ENCODE data around the gene WDR46. TPM values are rescaled to one million over a fixed set of nuclear protein-coding genes. Genes with fewer than 3 reads are reported as not detected.

The WDR46 gene
- total RNA-seq, 3 donors from 2014 or later = 48.2 to 75.1 (median 58.8) TPM

- no peak overlapping the region for H3K4me3 ChIP-seq
- peaks cover 0 to 6% of the 10 kb centered on the region in 2 donors for H3K4me1 ChIP-seq
- intact Hi-C loops (cut with DNase I; ENCODE audit: low total_unique reads) = no loop called here
- no peaks in the 10 kb centered on the region for H3K27me3 ChIP-seq
- DNase-seq (ENCODE audit: low spot score in 2 of 2) = no peak
- TF ChIP-seq POLR2AphosphoS5 (IDR thresholded peaks at IDR 0.05) = no peak
- TF ChIP-seq POLR2A (IDR thresholded peaks at IDR 0.05) = no peak
- TF ChIP-seq, protein P1, sequence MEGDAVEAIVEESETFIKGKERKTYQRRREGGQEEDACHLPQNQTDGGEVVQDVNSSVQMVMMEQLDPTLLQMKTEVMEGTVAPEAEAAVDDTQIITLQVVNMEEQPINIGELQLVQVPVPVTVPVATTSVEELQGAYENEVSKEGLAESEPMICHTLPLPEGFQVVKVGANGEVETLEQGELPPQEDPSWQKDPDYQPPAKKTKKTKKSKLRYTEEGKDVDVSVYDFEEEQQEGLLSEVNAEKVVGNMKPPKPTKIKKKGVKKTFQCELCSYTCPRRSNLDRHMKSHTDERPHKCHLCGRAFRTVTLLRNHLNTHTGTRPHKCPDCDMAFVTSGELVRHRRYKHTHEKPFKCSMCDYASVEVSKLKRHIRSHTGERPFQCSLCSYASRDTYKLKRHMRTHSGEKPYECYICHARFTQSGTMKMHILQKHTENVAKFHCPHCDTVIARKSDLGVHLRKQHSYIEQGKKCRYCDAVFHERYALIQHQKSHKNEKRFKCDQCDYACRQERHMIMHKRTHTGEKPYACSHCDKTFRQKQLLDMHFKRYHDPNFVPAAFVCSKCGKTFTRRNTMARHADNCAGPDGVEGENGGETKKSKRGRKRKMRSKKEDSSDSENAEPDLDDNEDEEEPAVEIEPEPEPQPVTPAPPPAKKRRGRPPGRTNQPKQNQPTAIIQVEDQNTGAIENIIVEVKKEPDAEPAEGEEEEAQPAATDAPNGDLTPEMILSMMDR (IDR thresholded peaks at IDR 0.05) = no peak
- no peaks in the 10 kb centered on the region for H3K36me3 ChIP-seq
- H3K27ac ChIP-seq = peak overlapping the region in 1 of 2 donors; percentile 99
- H3K9me3 ChIP-seq = no peaks in the 10 kb centered on the region
These were observed 5.2 kb upstream of the WDR46 start for GRCh38 chr6:33294086-33294823.

- no peaks in the 10 kb centered on the region for H3K27me3 ChIP-seq
- H3K9me3 ChIP-seq = no peaks in the 10 kb centered on the region
- H3K36me3 ChIP-seq = no peaks in the 10 kb centered on the region
- H3K4me1 ChIP-seq = peaks cover 3 to 9% of the 10 kb centered on the region in 2 donors
- H3K27ac ChIP-seq = no peak overlapping the region
- DNase-seq (ENCODE audit: low spot score in 2 of 2) = no peak
- TF ChIP-seq POLR2AphosphoS5 (IDR thresholded peaks at IDR 0.05) (no peak), POLR2A (IDR thresholded peaks at IDR 0.05) (no peak)
- TF ChIP-seq, protein P1 (IDR thresholded peaks at IDR 0.05) = no peak
- H3K4me3 ChIP-seq = no peak overlapping the region
- intact Hi-C loops (cut with DNase I; ENCODE audit: low total_unique reads) = no loop called here
These were observed 4.1 kb upstream of the WDR46 start for GRCh38 chr6:33292996-33293682.

GRCh38 chr6:33290459-33290858 lies 1.4 kb upstream of the WDR46 start:
- Histone ChIP-seq H3K27ac (no peak overlapping the region), H3K4me1 (peaks cover 3 to 6% of the 10 kb centered on the region in 2 donors), H3K36me3 (no peaks in the 10 kb centered on the region), H3K27me3 (no peaks in the 10 kb centered on the region), H3K9me3 (no peaks in the 10 kb centered on the region), H3K4me3 (peak overlapping the region; percentile 70 to 81 (median 79))
- intact Hi-C loops (cut with DNase I; ENCODE audit: low total_unique reads) = no loop called here
- TF ChIP-seq POLR2AphosphoS5 (IDR thresholded peaks at IDR 0.05) (no peak), POLR2A (IDR thresholded peaks at IDR 0.05) (no peak)
- TF ChIP-seq, protein P1 (IDR thresholded peaks at IDR 0.05) = no peak
- DNase-seq (ENCODE audit: low spot score in 2 of 2) = no peak

DNA sequence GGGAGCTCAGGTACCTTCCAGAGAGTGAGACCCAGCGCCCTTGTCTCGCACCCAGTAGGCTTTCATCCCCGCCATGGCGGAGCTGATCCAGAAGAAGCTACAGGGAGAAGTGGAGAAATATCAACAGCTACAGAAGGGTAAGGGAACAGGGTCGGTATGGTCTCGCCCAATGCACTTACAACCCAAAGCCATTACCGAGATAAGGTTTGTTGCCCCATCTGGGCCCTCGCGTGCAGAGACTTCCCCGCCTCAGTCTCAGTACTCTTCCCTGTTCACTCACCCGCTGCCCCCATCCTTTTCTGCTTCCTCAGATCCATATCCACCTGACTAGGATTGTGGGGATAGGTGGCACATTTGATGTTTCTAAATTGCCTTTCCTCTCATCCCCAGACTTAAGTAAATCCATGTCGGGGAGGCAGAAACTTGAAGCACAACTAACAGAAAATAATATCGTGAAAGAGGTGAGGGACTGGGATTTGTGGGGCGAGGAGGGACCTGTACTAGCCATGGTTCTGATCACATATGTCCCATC lies 811 bp upstream of the WDR46 start:
- H3K36me3 ChIP-seq = no peaks in the 10 kb centered on the region
- intact Hi-C loops (cut with DNase I; ENCODE audit: low total_unique reads) = no loop called here
- H3K4me1 ChIP-seq = peaks cover 3 to 6% of the 10 kb centered on the region in 2 donors
- TF ChIP-seq POLR2A (IDR thresholded peaks at IDR 0.05) (no peak), POLR2AphosphoS5 (IDR thresholded peaks at IDR 0.05) (no peak)
- TF ChIP-seq, protein P1 (IDR thresholded peaks at IDR 0.05) = no peak
- H3K4me3 ChIP-seq = peak overlapping the region; percentile 70 to 81 (median 79)
- no peaks in the 10 kb centered on the region for H3K9me3 ChIP-seq
- DNase-seq (ENCODE audit: low spot score in 2 of 2) = no peak
- no peaks in the 10 kb centered on the region for H3K27me3 ChIP-seq
- H3K27ac ChIP-seq = peak overlapping the region; percentile 76 to 85

All from breast epithelium (tissue), 4 donors.